Measurements from ENCODE around the gene RFTN1.

The RFTN1 gene

DNA sequence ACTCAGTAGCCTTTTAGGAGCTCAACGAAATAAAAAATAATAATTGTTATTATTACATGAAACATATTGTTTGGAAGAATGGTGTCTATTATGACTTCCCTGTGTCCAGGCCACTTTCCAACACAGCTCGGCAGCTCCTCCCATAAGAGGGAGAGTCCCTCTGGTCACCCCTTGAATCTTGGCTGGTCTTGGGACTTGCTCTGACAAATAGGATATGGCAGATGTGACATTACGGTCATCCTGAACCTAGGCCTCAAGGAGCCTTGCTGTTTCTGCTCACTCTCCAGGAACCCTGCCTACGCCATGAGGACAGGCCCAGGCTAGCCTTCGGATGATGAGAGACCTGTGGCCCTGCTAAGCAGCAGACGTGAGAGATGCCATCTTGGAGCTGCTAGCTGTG is 176.7 kb downstream of the RFTN1 start:
- in situ Hi-C loops (cut with MboI; ENCODE audit: low sequenced_read_pairs) = no loop called here

DNA sequence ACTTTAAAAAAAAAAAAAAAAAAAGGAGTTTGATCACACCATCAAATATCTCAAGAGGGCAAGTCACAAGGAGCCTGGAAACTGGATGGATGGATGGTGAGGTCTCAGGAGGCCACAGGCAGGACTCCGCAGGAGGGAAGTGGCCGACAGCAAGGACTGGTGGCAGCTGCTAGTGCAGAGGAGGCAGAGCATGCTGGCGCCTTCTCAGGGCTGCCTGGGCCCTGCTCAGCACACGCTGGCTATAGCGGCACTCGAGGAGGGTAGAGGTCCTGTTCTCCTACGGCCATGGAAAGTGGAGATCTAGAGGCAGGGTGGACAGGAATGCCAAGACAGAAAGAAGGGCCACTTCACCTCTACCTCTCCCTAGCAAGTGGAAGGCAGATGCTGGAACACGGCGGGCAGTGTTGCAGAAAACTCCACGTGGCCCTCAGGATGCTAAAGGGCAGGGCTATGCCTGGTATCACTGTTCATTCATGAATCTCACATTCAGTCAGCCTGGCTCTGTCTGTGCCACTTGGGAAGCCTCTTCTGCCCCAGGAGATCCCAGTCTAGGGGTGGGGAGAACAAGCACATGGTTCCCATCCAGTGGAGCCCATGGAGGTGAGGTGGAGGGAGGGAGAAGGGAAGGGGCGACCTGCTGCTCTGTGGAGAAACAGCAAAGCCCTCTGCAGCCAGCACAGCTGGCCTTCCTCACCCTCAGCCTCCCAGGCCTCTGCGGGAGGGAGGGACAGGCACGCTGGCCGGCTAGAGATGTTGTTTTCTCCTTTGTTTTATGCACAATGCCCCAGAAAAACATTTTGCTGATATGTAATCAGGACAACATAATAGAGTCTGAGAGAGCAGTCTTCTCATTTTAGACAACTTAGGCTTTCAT is 177.5 kb downstream of the RFTN1 start:
- in situ Hi-C loops (cut with MboI; ENCODE audit: low sequenced_read_pairs) = no loop called here

DNA sequence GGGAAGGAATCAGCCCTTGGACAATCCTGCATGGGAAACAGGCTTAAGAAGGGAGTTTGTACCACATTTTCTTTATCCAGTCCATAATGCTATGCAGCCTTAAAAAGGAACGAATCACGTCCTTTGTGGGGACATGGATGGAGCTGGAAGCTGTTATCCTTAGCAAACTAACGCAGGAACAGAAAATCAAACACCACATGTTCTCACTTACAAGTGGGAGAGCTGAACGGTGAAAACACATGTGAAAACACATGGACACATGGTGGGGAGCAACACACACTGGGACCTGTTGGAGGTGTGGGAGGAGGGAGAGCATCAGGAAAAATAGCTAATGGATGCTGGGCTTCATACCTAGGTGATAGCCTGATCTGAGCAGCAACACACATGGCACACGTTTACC is 178.2 kb downstream of the RFTN1 start:
- in situ Hi-C loops (cut with MboI; ENCODE audit: low sequenced_read_pairs) = no loop called here

DNA sequence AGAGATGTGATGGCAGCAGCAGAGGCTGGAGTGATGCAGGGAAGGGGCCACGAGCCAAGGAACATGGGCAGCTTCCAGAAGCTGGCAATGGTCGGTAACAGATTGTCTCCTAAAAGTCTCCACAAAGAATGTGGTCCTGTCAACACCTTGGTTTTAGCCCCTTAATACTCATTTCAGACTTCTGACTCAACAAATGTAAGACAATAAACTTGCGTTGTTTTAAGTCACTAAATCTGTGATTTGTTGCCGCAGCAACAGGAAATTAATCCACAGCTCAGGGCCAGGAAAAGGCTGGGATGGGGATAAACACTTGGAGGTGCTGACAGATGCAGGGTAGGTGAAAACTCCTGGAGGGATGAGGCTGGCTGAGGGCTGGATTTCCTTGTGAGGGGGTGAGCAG is 178.6 kb downstream of the RFTN1 start:
- in situ Hi-C loops (cut with MboI; ENCODE audit: low sequenced_read_pairs) = no loop called here

DNA sequence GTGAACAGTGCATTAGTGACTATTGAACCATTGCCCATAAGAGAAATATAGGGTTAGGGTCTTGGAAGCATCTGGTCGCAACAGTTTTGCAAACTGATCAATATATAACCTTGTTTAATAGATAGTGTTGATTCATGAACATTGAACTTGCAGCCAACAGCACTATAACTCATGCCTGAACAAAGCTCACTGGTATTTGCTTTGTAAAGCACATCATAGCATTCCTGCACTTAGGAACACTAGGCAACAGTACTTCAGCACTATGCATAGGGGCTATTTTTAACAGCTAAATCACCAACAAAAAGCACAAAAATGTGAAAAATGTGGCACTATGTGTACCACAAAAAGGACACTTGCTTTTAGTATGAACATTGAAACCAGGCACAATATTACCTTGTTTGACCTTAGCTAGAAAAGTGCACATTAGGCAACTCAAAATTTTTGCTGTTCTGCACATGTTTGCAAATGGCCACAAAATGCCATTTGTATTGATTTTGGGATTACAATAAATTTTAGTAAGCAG is 180.5 kb downstream of the RFTN1 start:
- in situ Hi-C loops (cut with MboI; ENCODE audit: low sequenced_read_pairs) = no loop called here

DNA sequence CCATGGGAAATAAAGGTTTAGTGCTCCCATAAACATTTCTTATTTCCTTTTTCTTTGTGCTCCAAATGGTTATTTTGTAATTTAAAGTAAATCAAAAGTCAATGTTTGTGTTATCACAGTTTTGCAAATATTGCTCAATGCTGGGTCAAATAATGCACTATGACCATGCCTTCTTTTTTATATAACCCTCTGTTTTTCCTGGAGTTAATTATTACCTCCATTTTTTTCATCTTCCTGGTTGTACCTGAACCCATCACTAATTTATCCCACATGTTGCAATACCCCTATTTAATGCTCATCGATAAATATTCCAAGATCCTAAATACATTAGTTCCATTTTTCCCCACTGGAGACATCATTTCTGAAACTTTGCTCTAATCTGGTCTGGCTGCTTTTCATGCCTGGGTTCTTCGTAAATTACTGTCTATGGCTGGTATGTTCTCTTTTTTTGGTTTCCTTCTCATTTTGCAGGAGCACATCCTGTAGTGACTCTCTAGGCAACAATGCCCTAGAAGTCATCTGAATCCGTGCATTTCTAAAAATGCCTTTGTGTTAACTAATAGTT is 182.1 kb downstream of the RFTN1 start:
- in situ Hi-C loops (cut with MboI; ENCODE audit: low sequenced_read_pairs) = no loop called here

DNA sequence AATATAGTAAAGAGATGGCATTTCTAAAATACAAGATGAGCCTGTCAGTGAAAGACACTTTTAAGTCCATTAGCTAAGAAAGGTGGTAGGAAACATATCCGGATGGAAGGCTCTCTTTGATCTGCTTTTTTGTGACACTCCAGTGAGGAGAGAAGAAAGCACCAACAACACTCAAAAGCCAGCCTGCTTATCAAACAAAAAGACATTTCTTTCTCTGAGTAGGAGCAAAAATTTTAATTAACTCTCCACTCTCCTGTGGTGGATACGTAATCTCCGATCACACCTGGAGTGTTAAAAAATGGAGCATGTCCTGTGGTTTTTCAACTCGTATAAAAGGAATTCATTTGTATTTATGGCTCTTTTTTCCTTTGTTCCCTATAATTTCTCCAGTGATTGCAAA is 183.1 kb downstream of the RFTN1 start:
- in situ Hi-C loops (cut with MboI; ENCODE audit: low sequenced_read_pairs) = no loop called here

DNA sequence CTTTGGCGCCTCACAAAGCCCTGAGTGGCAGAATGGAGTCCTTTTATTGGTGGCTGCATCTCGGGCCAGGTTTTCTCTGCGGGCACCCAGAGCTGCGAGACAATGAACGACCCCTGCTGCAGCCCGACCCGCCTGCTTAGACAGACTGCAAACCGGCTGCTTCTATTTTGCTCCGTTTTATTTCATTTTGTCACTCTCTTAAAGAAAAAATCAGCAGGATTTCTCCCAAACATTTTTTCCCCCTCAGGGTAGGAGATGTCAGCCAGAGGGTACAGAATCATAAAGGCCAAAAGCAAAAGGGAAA is 183.7 kb downstream of the RFTN1 start:
- in situ Hi-C loops (cut with MboI; ENCODE audit: low sequenced_read_pairs) = no loop called here

DNA sequence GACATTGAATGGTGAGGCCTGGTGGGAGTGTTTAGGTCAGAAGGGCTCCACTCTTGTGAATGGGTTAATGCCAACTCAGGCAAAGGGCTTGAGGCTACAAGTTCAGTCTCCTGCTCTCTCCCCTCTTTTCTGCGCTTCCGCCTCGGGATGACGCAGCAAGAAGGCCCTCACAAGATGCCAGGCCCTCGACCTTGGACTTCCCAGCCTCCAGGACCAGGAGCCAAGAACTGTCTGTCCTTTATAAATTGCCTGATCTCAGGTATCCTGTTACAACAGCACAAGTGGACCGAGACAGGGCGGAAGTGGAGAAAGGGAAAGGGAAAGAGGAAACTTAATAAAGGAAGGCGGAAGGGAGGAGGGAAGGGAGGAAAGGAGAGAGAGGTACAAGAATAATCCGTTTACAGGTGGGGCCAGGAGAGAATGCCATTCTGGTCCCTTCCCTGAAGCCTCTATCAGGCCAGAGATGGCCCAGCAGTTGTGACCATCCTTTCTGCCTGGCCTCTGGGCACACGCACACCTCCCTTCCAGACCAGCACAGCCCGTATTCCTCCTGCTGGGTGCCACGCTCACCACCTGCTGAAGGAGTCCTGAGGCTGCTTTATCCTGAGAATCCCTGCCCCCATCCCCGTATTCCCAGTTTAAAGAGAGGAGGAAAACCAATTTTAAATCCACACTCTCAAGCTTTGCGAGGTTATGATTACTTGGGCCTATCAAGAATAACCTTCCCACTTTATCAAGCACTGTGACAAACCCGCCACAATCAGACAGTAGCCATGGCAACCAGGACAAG is 184.3 kb downstream of the RFTN1 start:
- in situ Hi-C loops (cut with MboI; ENCODE audit: low sequenced_read_pairs) = no loop called here

DNA sequence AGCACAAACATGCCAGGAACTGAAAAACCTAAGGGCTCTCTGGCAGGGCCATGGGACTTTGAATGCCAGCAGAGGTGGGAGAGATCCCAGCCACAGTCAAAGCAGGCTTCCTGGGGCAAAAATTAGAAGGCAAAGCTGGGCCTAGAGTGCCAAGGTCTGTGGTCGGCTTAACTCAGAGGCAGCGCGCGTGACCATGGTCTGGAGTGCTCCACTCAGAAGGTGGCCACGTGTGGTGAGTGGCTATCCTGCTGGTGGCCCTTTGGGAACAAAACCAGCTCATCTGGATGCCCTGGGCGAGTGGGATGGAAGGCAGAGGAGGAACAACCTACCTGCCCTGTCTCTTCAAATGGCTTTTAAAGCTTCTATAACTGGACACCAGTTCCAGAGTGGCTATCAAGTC is 185.4 kb downstream of the RFTN1 start:
- in situ Hi-C loops (cut with MboI; ENCODE audit: low sequenced_read_pairs) = no loop called here

DNA sequence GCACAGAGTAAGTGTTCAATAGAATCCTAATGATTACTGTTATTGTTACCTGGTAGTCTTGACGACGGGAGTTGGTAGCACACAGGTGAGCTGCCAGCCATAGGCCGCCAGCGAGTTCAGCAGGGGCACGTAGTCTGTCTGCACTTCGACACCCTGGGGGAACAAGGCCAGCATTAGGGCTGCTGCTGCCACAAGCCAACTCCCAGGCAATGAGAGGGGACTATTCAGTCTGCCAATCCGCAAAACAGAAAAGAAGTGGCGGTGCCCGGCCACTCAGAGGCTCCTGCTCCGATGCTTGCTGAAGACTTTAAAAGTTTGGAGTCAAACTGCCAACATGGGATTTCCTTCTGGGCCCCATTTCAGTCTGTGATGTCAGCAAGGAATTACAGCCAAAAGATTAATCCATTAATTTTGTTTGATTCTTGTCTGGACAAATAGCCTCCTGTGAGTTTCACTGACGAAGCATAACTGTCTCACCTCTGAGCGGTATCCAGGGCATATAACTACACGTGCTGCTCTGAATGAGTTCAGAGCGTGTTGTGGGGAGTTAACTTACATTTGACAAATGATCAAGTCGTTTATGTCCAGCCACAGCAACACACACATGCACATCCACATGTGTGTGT is 186.7 kb downstream of the RFTN1 start:
- in situ Hi-C loops (cut with MboI; ENCODE audit: low sequenced_read_pairs) = no loop called here

DNA sequence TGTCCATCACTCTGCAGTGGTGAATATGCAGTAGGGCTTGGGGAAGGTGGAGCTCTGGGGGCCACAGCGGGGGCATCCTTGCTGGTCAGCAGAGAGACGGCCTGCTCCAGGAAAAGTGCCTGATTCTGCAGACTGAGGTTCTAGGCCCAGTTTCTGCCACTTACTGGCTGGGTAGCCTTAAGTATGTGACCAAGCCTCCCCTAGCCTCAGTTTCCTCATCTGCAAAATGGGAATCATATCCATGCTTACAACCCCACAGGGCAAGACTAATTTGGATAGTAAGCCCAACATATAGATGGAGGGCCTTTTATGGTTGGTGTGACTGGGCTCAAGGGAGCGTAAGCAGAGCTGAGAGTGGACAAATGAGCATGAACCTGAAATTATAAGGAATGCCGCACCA is 187.6 kb downstream of the RFTN1 start:
- in situ Hi-C loops (cut with MboI; ENCODE audit: low sequenced_read_pairs) = no loop called here

DNA sequence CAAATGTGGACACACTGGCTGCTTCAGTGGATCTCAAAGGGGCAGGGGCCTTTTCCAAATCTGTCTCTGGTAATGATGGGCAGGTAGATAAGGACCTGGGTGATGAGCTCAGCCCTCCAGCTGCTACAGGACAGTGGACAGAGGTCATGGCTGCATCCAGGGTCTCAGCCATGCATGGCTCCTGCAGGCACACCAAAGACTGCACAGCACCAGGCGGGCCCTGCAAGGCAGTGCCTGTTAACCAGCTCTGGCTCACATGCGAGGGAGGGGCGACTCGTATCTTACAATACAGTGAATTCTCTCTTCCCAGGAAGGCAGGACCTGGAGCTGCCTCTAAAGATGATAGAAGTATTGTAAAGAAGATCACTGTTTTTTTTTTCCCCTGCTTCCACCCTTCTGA is 189.8 kb downstream of the RFTN1 start:
- in situ Hi-C loops (cut with MboI; ENCODE audit: low sequenced_read_pairs) = no loop called here

DNA sequence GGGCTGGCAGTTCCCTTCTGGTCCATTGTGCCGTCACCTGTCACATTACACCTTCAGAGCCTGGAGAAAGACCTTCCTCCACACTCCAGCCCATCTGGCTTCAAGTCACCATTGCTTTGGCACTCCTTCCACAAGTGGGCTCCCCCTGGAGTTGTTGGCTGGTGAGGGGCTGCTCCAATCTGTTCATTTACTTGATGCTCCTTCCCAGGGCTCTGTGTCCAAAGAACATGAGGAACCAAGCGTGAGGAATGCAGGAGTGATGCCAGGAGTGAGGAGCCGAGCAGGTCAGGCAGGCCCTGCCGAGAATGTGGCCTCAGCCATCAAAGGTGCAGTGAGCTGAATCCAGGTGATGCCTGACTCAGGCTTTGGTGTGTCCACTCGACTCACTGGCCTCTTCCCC is 191.3 kb downstream of the RFTN1 start:
- in situ Hi-C loops (cut with MboI; ENCODE audit: low sequenced_read_pairs) = no loop called here

DNA sequence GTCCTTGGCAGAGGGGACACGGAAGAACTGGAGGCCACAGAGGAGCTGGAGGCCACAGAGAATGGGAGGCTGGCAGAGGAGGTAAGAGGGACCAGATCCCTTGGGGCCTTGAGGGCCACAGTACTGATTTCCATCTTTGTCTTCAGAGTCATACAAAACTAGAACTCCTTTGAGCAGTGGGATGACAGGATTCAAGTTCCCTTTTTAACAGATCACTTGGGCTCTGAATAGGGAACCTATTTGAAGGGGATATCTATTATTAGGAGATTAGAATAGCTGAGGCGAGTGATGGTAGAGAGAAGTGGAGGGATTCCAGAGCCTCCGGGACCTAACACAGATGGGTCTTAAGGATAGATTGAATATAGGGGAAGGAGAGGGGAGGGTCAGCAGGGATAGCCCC is 192.8 kb downstream of the RFTN1 start:
- in situ Hi-C loops (cut with MboI; ENCODE audit: low sequenced_read_pairs) = no loop called here

DNA sequence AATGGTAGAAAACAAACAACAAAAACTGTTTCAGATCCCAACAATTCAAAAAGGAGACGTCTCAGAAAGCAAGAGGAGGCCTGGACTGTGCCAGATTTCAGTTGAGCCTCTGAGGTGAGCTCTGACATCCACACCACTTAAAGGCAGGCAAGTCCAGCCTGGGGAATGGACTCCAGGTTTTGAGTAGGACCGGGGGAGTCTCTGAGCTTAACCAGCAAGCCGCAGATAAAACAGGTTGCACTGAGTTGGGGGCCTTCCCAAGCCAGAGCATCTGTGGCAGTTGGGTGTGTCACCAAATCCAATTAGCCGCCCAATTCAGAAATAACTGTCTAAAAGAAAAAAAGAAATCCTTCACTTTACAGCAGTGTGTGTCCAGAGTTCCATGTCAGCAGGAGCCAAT is 193.8 kb downstream of the RFTN1 start:
- in situ Hi-C loops (cut with MboI; ENCODE audit: low sequenced_read_pairs) = no loop called here

DNA sequence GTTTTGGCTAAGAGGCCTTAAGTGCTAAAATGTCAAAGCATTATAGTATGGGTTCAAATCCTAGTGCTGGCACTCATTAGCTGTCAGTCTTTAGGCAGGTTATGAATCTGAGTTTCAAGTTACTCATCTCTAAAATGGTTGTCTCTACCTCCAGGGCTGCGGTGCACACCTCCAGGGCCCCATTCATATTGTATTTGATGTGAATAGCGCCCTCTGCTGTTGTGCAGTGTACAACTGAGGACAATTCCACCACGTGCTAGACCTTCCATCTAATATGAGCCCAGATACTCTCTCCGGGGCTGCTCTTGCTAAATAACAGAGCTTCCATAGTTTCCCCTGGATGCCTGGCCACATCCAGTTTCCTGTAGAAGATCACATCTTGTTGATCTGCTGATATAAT is 194.2 kb downstream of the RFTN1 start:
- in situ Hi-C loops (cut with MboI; ENCODE audit: low sequenced_read_pairs) = no loop called here

DNA sequence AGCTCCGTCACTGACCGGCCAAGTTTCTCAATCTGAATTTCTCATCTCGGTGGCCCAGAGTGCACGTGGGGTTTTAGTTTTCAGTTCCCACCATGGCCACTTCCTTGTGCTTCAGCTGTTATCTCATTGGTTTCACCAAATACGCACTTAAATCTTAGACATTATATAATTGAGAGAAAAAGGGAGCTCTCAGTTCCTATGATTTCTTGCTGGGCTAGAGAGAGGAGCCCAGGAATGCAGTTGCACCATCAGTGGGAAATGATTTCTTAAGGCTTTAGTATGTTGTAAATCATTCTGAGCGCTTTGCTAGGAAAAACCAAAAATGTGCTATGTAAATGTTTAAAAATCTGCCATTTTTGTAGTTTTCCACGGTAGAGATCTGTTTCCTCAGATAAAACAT is 195.3 kb downstream of the RFTN1 start:
- in situ Hi-C loops (cut with MboI; ENCODE audit: low sequenced_read_pairs) = no loop called here

DNA sequence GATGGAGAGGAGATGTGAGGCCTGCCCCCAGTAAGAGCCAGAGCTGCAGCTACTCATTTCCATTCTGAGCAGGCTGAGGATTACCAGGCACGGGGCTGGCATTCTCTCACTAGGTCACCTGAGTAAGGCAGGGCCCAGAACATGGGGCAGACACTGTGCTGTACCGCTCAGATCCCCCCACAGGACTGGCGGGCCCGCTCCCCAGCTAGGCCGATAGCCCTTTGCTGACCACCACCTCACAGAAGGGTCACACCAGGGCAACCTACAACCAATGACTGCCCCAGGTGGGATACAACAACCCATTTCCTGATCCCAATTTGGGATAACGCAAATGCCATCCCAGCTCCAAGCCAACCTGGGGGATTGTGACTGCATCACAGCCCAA is 195.9 kb downstream of the RFTN1 start:
- in situ Hi-C loops (cut with MboI; ENCODE audit: low sequenced_read_pairs) = no loop called here

DNA sequence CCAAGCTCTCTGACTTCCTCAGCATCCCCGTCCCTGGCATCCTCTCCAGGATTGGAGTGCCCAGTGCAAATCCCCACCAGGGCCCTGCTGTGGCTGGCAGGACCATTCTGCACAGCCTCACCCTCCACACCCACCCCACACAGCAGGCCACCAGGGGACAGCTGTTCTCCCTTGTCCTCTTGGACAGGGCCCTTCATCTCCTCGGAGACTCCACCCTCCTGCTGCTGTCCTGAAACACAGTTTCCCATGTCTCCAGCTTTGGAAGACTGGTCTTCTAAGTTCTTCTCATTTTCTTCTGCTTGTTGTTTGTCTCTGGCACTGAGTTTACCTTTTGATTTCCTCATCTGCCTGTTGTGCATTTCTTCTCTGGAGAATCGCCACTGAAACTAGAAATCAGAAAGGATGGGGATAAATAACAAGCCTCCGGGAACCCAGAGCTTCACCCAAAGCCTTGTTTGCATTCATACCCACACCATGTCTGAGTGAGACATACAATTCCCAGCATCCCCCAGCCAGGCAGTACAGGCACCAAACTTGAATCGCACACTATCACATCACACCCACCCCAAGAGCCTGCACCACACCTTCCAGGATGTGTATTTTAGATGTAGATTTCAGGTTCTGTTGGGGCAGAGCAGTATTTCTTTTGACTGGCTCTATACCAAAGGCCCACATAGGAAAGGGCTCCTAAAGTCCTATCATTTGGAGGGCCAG is 196.5 kb downstream of the RFTN1 start:
- in situ Hi-C loops (cut with MboI; ENCODE audit: low sequenced_read_pairs) = no loop called here

DNA sequence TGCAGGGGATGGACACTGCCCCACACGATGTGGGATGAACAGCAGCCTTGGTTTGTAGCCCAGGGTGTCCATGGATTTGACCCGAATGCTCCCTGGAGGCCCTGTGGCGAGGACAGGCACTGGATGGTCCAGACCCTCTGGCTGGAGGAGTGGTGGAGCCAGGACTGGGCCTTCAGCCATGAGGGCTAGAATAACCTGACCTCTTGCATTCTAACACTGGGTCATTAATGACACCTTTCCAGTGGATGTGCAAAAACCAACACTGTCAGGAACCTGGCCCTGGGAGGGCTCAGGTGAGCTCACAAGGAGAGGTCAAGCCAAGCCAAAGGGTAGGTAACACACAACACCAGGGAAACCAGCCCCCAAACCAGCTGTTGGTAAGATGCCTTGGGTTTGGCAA is 197.1 kb downstream of the RFTN1 start:
- in situ Hi-C loops (cut with MboI; ENCODE audit: low sequenced_read_pairs) = no loop called here
